ENCODE measurements around the gene SERPINB5.

Gene SERPINB5

DNA sequence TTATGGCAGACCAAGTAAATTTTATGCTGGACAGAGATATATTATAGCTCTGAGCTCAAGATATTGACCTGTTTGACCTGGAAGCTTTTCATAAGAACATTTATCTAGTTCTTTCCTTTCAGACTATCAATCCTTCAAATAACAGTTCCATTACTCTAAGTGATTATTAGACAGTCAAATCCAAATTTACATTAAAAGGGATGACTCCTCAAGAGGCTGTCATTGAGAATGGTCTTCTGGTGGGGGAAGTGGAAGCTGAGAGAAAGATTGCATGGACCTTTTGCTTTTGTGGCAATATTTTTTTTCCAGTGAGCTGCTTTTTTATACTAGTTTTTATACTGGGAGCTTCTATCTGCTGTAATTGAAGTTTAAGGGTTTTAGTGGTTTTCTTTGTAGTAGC, 50.5 kb downstream of the SERPINB5 start:
- DNase-seq (ENCODE audit: low read depth): no peak

- DNase-seq (ENCODE audit: low read depth): no peak
Observed at GRCh38 chr18:63528863-63529492, 52.2 kb downstream of the SERPINB5 start.

DNA sequence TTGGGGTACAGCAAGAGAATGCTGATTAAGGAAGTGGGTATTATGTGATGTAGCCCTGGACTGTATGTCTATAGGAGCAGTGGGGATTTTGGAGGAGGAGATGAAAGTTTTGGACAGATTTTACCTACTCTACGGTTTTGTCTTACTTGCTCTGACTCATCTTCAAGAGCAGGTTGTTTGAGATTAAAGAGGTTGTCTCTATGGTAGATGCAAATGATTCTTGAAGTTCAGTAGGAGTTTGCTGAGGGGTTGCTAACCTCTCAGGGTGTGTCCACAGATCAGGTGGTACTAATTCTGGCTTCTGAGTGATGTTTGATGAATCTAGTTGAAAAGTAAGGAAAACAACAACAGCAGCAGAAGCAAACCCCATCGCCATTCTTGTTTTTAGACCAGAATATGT, 55.7 kb downstream of the SERPINB5 start:
- DNase-seq (ENCODE audit: low read depth): no peak

DNA sequence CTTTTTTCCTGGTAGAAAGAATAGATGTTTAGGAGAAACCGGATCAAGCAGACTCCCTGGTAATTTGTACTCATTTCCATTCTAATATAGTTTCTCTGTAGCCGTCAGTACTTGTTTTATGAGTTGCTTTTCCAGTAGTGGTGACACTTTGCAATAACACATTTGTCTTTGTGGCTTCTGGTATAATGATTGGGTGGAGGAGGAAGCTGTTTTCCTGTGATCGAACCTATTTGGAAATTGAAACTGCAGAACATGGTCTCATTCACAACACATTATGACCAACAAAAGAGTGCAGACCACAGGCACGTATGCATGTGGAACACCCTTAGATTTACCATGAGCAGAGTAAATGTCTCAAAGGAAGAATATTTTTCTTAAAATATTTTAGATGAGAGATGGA, 57.9 kb downstream of the SERPINB5 start:
- no peak for DNase-seq (ENCODE audit: low read depth)

- DNase-seq (ENCODE audit: low read depth): no peak
Observed at GRCh38 chr18:63539904-63540510, 63.2 kb downstream of the SERPINB5 start.

- DNase-seq (ENCODE audit: low read depth): no peak
Observed at GRCh38 chr18:63542069-63542468, 65.3 kb downstream of the SERPINB5 start, which contains the start of gene SERPINB12. Gene SERPINB12 (plus strand): TSS chr18:63542369. CDS start chr18:63556160, 13,791 bp downstream.

DNA sequence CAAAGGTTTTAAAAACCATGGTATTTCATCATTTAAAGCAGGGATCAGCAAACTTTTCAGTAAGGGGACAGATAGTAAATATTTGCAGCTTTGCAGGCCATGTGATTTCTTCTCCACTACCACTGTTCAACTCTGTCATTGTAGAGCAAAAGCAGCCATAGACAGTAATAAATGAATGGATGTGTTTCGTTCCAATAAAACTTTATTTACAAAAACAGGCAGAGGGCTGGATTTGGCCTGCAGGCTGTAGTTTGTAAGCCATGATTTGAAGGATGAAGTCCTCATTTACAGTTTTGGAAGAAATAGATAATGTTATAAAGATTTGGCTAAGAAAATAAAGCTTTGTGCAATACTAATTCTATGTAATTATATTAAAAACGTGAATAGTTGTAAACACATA, 67.3 kb downstream of the SERPINB5 start:
- DNase-seq (ENCODE audit: low read depth): no peak

- no peak for DNase-seq (ENCODE audit: low read depth)
Observed at GRCh38 chr18:63545000-63545399, 68.2 kb downstream of the SERPINB5 start.

DNA sequence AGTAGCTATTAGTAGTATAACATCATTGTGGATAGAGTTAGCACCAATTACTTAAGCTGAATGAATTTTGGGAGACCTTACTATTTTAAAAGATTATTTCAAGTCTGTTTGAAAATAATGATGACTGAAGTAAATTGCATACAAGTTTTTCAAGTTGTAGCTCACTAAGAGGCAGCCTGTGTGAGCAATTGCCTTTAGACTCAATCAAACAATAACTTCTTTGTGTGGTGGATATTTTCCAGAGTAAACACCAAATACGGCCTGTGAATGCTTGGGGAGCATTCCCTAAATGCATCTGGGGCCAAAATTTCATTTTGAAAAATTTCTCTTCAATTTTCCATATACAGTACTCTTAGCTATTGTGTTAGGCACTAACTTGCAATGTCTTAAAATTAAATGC, 73.3 kb downstream of the SERPINB5 start:
- DNase-seq (ENCODE audit: low read depth): no peak

GRCh38 chr18:63551769-63552168, 75.0 kb downstream of the SERPINB5 start:
- DNase-seq (ENCODE audit: low read depth): no peak

DNA sequence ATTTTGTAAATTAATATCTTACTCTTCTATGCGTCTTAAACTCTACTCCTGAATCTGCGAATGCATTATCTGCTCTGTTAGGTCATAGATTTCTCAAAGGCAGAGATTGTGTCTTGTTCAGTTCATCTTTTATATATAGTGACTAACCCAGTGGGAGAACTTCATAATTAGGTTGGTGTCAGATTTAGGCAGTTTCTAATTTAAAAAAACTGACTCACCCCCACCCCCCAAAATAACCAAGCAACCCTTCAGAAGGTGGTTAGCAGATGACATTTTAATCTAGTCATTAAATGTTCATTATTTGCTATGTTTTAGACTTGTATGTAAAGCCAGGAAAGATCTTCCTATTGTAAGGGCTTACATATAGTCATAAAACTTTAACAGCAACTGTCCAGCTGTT, 75.8 kb downstream of the SERPINB5 start:
- DNase-seq (ENCODE audit: low read depth): no peak

GRCh38 chr18:63553081-63553480, 76.3 kb downstream of the SERPINB5 start:
- DNase-seq (ENCODE audit: low read depth): no peak

Measured in T follicular helper cell (primary cell).